DMS53 treated with DMSO at 0.1 percent for 48 hours (cell line): ENCODE results near the gene MPHOSPH9.
"Not testable (repeated sequence)": the region's sequence is repeated elsewhere in the genome, so short reads cannot be mapped to it uniquely, and the experiment has no call there.

Source experiments
- DNase-seq: peaks from one replicate; lab custom pipeline; 2025; ENCODE audit not compliant: unreplicated experiment; lab: John Stamatoyannopoulos, UW

The MPHOSPH9 gene

GRCh38 chr12:123231931-123232330 is 1.0 kb downstream of the MPHOSPH9 start:
- no peak for DNase-seq

GRCh38 chr12:123229051-123229450 is 3.9 kb downstream of the MPHOSPH9 start:
- DNase-seq, result no peak

- no peak for DNase-seq
Observed at GRCh38 chr12:123227581-123228258, 5.2 kb downstream of the MPHOSPH9 start.

GRCh38 chr12:123225443-123225842 is 7.5 kb downstream of the MPHOSPH9 start:
- DNase-seq, result no peak

GRCh38 chr12:123223241-123223668 is 9.7 kb downstream of the MPHOSPH9 start:
- no peak for DNase-seq

GRCh38 chr12:123207815-123208214 is 25.1 kb downstream of the MPHOSPH9 start:
- DNase-seq, result not testable (repeated sequence)

GRCh38 chr12:123206794-123207193 is 26.1 kb downstream of the MPHOSPH9 start:
- DNase-seq, result not testable (repeated sequence)

GRCh38 chr12:123200414-123200813 is 32.5 kb downstream of the MPHOSPH9 start:
- DNase-seq, result no peak

GRCh38 chr12:123199936-123200335 is 33.0 kb downstream of the MPHOSPH9 start:
- no peak for DNase-seq

- no peak for DNase-seq
Observed at GRCh38 chr12:123187637-123188036, 45.3 kb downstream of the MPHOSPH9 start.

GRCh38 chr12:123180171-123180570 is 52.8 kb downstream of the MPHOSPH9 start:
- DNase-seq, result no peak

GRCh38 chr12:123171967-123172366 is 61.0 kb downstream of the MPHOSPH9 start:
- DNase-seq, result no peak

GRCh38 chr12:123167329-123167728 is 65.6 kb downstream of the MPHOSPH9 start:
- no peak for DNase-seq

- no peak for DNase-seq
Observed at GRCh38 chr12:123165537-123165936, 67.4 kb downstream of the MPHOSPH9 start.

GRCh38 chr12:123164710-123165261 is 68.2 kb downstream of the MPHOSPH9 start:
- no peak for DNase-seq

GRCh38 chr12:123164222-123164621 is 68.7 kb downstream of the MPHOSPH9 start:
- DNase-seq, result peak; percentile 42

- peak; percentile 87 for DNase-seq
Observed at GRCh38 chr12:123163227-123163626, 69.7 kb downstream of the MPHOSPH9 start.

GRCh38 chr12:123160801-123161487 is 72.0 kb downstream of the MPHOSPH9 start:
- DNase-seq, result no peak

- no peak for DNase-seq
Observed at GRCh38 chr12:123153906-123154305, 79.0 kb downstream of the MPHOSPH9 start.

GRCh38 chr12:123152833-123153232 is 80.1 kb downstream of the MPHOSPH9 start:
- no peak for DNase-seq

GRCh38 chr12:123151457-123152454 is 81.2 kb downstream of the MPHOSPH9 start:
- DNase-seq, result peak; percentile 27
